GM18951 (cell line): ENCODE data around the gene SEMA5B.

Experiments used
- POLR2A ChIP-seq: IDR thresholded peaks from 4 replicates; pipeline ENCODE4 v1.6.1; 2011; ENCODE audit warnings: mild to moderate bottlenecking; ENCODE audit not compliant: insufficient read length, insufficient read depth; ENCODE audit errors: extremely low read depth
- in situ Hi-C: fragments of 300-500 bp; cut with MboI; formaldehyde crosslinking; loops from one replicate; pipeline ENCODE4 v1.12.0; 2022; ENCODE audit warnings: low sequenced_read_pairs, mixed read lengths, inconsistent platforms; ENCODE audit not compliant: unreplicated experiment

The SEMA5B gene

GRCh38 chr3:122868322-122868721 lies 159.2 kb downstream of the SEMA5B start:
- in situ Hi-C loops: no loop called here
- TF ChIP-seq POLR2A: no peak

DNA sequence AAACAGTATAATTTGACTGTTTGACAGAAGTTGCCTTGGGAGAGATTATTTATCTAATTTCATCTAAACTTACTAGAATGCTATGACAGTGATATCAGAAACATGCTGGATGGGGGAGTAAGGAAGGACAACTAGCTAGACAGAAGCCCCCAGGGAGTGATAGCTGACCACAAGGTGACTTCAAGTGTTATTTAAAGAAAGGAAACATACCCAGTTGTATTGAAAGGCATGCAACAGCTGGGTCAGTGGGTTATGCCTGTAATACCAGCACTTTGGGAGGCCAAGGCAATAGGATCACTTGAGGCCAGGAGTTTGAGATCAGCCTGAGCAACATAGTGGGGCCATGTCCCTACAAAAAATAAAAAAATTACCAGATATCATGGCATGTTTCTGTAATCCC lies 163.1 kb downstream of the SEMA5B start:
- TF ChIP-seq POLR2A: no peak
- in situ Hi-C loops: no loop called here

- in situ Hi-C loops: no loop called here
Measured at GRCh38 chr3:122862381-122862780, 165.2 kb downstream of the SEMA5B start.

More at GRCh38 chr3:122862381-122862780, 165.2 kb downstream of the SEMA5B start:
- no peak for TF ChIP-seq POLR2A
